ENCODE measurements around the gene CDKAL1.

GRCh38 chr6:20716865-20717264, 182.6 kb downstream of the CDKAL1 start:
- TF ChIP-seq GATA3 (IDR thresholded peaks at IDR 0.05; ENCODE audit: low read depth, low read length) (no peak), GATA2 (IDR thresholded peaks at IDR 0.05; ENCODE audit: low read depth, low read length) (no peak)

All from SH-SY5Y (cell line).